ENCODE results near the gene MED12L. TPM values are rescaled to one million over a fixed set of nuclear protein-coding genes. Genes with fewer than 3 reads are reported as not detected.

The MED12L gene
- total and polyA plus RNA-seq, 9 of the 15 experiments (the other 6 are each of a cell fraction or from before 2014, with no cell fraction given), result not detected

GRCh38 chr3:151236316-151236715 lies 150.9 kb downstream of the MED12L start:
- Histone ChIP-seq H3K9ac (ENCODE audit: insufficient read depth in 1 of 2, low read depth in 2 of 2, low read length in 2 of 2) (no peak overlapping the region), H3K4me2 (ENCODE audit: insufficient read depth, low read length) (no peak overlapping the region), H3K79me2 (ENCODE audit: control insufficient read depth, insufficient read depth, low read length) (no peaks in the 10 kb centered on the region), H2AFZ (ENCODE audit: low read depth, low read length) (no peak overlapping the region), H3K9me1 (ENCODE audit: control insufficient read depth, insufficient read depth, low read length) (no peaks in the 10 kb centered on the region), H3K27me3 (ENCODE audit: control insufficient read depth in 2 of 2, insufficient read depth in 2 of 2, low read length in 2 of 2) (peaks cover 0 to 8% of the 10 kb centered on the region in 2 experiments; a peak in 2 of 5 replicates), H3K9me3 (replicated peaks; ENCODE audit: control insufficient read depth, insufficient read depth, low read depth, low read length) (no peaks in the 10 kb centered on the region), H3K27ac (ENCODE audit: extremely low read depth, low read depth, low read length) (no peak overlapping the region), H3K4me3 (no peak overlapping the region), H4K20me1 (replicated peaks; ENCODE audit: control insufficient read depth, insufficient read depth, low read length) (no peaks in the 10 kb centered on the region), H3K4me1 (replicated peaks in 1 of 2; ENCODE audit: control insufficient read depth in 2 of 2, insufficient read depth in 2 of 2, low read length in 2 of 2) (no peaks in the 10 kb centered on the region), H3K36me3 (ENCODE audit: control insufficient read depth, insufficient read depth, low read length) (no peaks in the 10 kb centered on the region)
- POLR2A ChIA-PET, result no interaction called here
- intact Hi-C loops (cut with micrococcal nuclease) (no loop called here), in situ Hi-C loops (cut with MboI) (loop anchor here (25.0 kb wide), 1 partner anchor 601 kb away; no protein-coding TSS in a partner anchor)
- ATAC-seq (no peak), FAIRE-seq (no peak), DNase-seq (ENCODE audit: extremely low read depth in 1 of 4, low spot score in 3 of 4) (no peak)
- CTCF ChIA-PET (ENCODE audit: low intra/inter-chr PET ratio), result interaction anchor here (0.6 kb wide), 1 partner anchor 71 kb away, joined by 7 read pairs; no protein-coding TSS in a partner anchor
- 0% methylated on average over 2 of the region's 2 CpGs for WGBS (ENCODE audit: insufficient coverage, low coverage, missing lambda C conversion rate)
- BruUV-seq (replicated peaks), result no TSS peak
- TF ChIP-seq ZNF174 (CRISPR knock-in tag; IDR thresholded peaks at IDR 0.05) (no peak), POLR3G (IDR thresholded peaks at IDR 0.05; ENCODE audit: extremely low read depth, insufficient read length, insufficient replicate concordance) (no peak), FOXJ3 (CRISPR knock-in tag; IDR thresholded peaks at IDR 0.05) (no peak), MTA3 (IDR thresholded peaks at IDR 0.05; ENCODE audit: borderline replicate concordance) (no peak), HDAC1 (IDR thresholded peaks at IDR 0.05) (no peak), THAP12 (CRISPR knock-in tag; IDR thresholded peaks at IDR 0.05) (no peak), ZMIZ1 (IDR thresholded peaks at IDR 0.05; ENCODE audit: low read depth in 2 of 2, low read length in 2 of 2) (no peak), ARID3B (CRISPR knock-in tag; IDR thresholded peaks at IDR 0.05; ENCODE audit: borderline replicate concordance) (no peak)

All from K562 (cell line).